Endodermal cell (in vitro differentiated cells): ENCODE measurements around the gene MYL12A. TPM values are rescaled to one million over a fixed set of nuclear protein-coding genes. Genes with fewer than 3 reads are reported as not detected.
A peak's percentile ranks its signal among the peaks of the same experiment; 100 is the strongest.

Source experiments
- DNase-seq: peaks from one replicate; pipeline ENCODE4 v3.0.0-alpha.2; 2017
- H3K27ac ChIP-seq: 2 replicates; pipeline ENCODE4 v1.5.1; 2013; ENCODE audit warnings: mild to moderate bottlenecking, low read depth, low read length, moderate library complexity
- H3K27me3 ChIP-seq: 2 replicates; pipeline ENCODE4 v1.6.1; 2013; ENCODE audit warnings: mild to moderate bottlenecking, low read length, moderate library complexity; ENCODE audit not compliant: insufficient read depth, control insufficient read depth, poor library complexity, severe bottlenecking
- H3K36me3 ChIP-seq: 2 replicates; pipeline ENCODE4 v1.7.0; 2013; ENCODE audit warnings: mild to moderate bottlenecking, low read length, moderate library complexity; ENCODE audit not compliant: control insufficient read depth, insufficient read depth
- H3K4me1 ChIP-seq: one replicate; pipeline ENCODE4 v1.7.0; 2013; ENCODE audit warnings: low read length; ENCODE audit not compliant: control insufficient read depth, insufficient read depth
- H3K4me3 ChIP-seq: 2 replicates; pipeline ENCODE4 v1.5.1; 2013; ENCODE audit warnings: mild to moderate bottlenecking, low read length, moderate library complexity
- H3K9ac ChIP-seq: 2 replicates; pipeline ENCODE4 v1.6.1; 2013; ENCODE audit warnings: mild to moderate bottlenecking, low read length, moderate library complexity; ENCODE audit not compliant: poor library complexity, severe bottlenecking; ENCODE audit errors: extremely low read depth
- H3K9me3 ChIP-seq: 2 replicates; pipeline ENCODE4 v1.6.1; 2013; ENCODE audit warnings: mild to moderate bottlenecking, low read length, moderate library complexity; ENCODE audit not compliant: control insufficient read depth
- H3K27ac Mint-ChIP-seq: 2 replicates; pipeline ENCODE4 v1.8.0; 2020; ENCODE audit warnings: mixed read lengths
- H3K27me3 Mint-ChIP-seq: 2 replicates; pipeline ENCODE4 v1.8.0; 2021; ENCODE audit warnings: mild to moderate bottlenecking, mixed read lengths; ENCODE audit not compliant: insufficient read depth
- H3K36me3 Mint-ChIP-seq: 2 replicates; pipeline ENCODE4 v1.8.0; 2020; ENCODE audit warnings: low read depth, mixed read lengths
- H3K4me1 Mint-ChIP-seq: 2 replicates; pipeline ENCODE4 v1.8.0; 2020; ENCODE audit warnings: mixed read lengths
- H3K4me3 Mint-ChIP-seq: 2 replicates; pipeline ENCODE4 v1.8.0; 2020; ENCODE audit warnings: mild to moderate bottlenecking, moderate library complexity, mixed read lengths
- H3K9me3 Mint-ChIP-seq: 2 replicates; pipeline ENCODE4 v1.8.0; 2020; ENCODE audit warnings: mild to moderate bottlenecking, mixed read lengths
- CTCF ChIP-seq: fragments of 200-600 bp; sonication (generic); conservative IDR thresholded peaks from 2 replicates; pipeline ENCODE4 v1.5.0; 2021; ENCODE audit warnings: antibody characterized with exemption, mild to moderate bottlenecking
- WGBS, 2 experiments: methylation state at CpG; one replicate each; pipeline versions ENCODE4 v1.1.5 to v1.1.7; 2013; ENCODE audit warnings: missing lambda C conversion rate in 2 of 2, mixed read lengths in 1 of 2; ENCODE audit not compliant: insufficient coverage in 1 of 2, insufficient read length in 1 of 2; 5-methylcytosine and 5-hydroxymethylcytosine counted together
- total RNA-seq, 2 donors: library from RNA; stranded (reverse); fragmentation: NEBNext Ultra II Directional in 1 of 2; extraction: Animal tissue kit (Norgen Biotek cat#: 25700) in 1 of 2; gene quantifications; 2 replicates in 1 of 2; 3 replicates in 1 of 2; pipeline ENCODE4 v1.2.1, GENCODE V29; 2021

Gene MYL12A
- total RNA-seq, 2 donors from 2014 or later = 267 to 271 TPM

- H3K4me3 ChIP-seq = peak overlapping the region; percentile 100
- no peaks in the 10 kb centered on the region for H3K4me1 ChIP-seq
- peak overlapping the region; percentile 98 for H3K27ac ChIP-seq
- H3K36me3 Mint-ChIP-seq = peaks cover 8% of the 10 kb centered on the region
- peak overlapping the region; percentile 95 for H3K4me3 Mint-ChIP-seq
- H3K4me1 Mint-ChIP-seq = peaks cover 34% of the 10 kb centered on the region
- WGBS, 2 experiments = 0 to 1% methylated on average over 15 to 22 of the region's 22 CpGs
- H3K27me3 ChIP-seq = no peaks in the 10 kb centered on the region
- no peaks in the 10 kb centered on the region for H3K9me3 Mint-ChIP-seq
- peak overlapping the region; percentile 100 for H3K27ac Mint-ChIP-seq
- no peak for DNase-seq
- no peak for TF ChIP-seq CTCF
- peak overlapping the region; percentile 98 for H3K9ac ChIP-seq
- H3K9me3 ChIP-seq = peaks cover 4% of the 10 kb centered on the region
- no peaks in the 10 kb centered on the region for H3K27me3 Mint-ChIP-seq
- peaks cover 26% of the 10 kb centered on the region for H3K36me3 ChIP-seq
These were observed 559 bp downstream of the MYL12A start for GRCh38 chr18:3248062-3248657.

GRCh38 chr18:3248658-3249359 lies 1.2 kb downstream of the MYL12A start:
- DNase-seq = no peak
- Histone ChIP-seq H3K9ac (peak overlapping the region; percentile 98), H3K27ac (no peak overlapping the region), H3K27me3 (no peaks in the 10 kb centered on the region), H3K36me3 (peaks cover 32% of the 10 kb centered on the region), H3K4me3 (peak overlapping the region; percentile 100), H3K9me3 (peaks cover 4% of the 10 kb centered on the region), H3K4me1 (no peaks in the 10 kb centered on the region)
- TF ChIP-seq CTCF = no peak
- H3K9me3 Mint-ChIP-seq = no peaks in the 10 kb centered on the region
- 15 to 22% methylated on average over 7 to 9 of the region's 9 CpGs for WGBS, 2 experiments
- H3K27me3 Mint-ChIP-seq = no peaks in the 10 kb centered on the region
- peak overlapping the region; percentile 95 for H3K4me3 Mint-ChIP-seq
- H3K4me1 Mint-ChIP-seq = peaks cover 34% of the 10 kb centered on the region
- H3K36me3 Mint-ChIP-seq = peaks cover 15% of the 10 kb centered on the region
- H3K27ac Mint-ChIP-seq = peak overlapping the region; percentile 100

GRCh38 chr18:3250237-3251107 lies 2.9 kb downstream of the MYL12A start:
- WGBS, 2 experiments = 89 to 100% methylated on average over 2 to 5 of the region's 6 CpGs
- H3K4me1 Mint-ChIP-seq = peaks cover 43% of the 10 kb centered on the region
- peaks cover 49% of the 10 kb centered on the region for H3K36me3 ChIP-seq
- no peaks in the 10 kb centered on the region for H3K27me3 ChIP-seq
- peaks cover 30% of the 10 kb centered on the region for H3K36me3 Mint-ChIP-seq
- no peak for DNase-seq
- no peak overlapping the region for H3K9ac ChIP-seq
- no peaks in the 10 kb centered on the region for H3K27me3 Mint-ChIP-seq
- no peaks in the 10 kb centered on the region for H3K9me3 Mint-ChIP-seq
- H3K27ac Mint-ChIP-seq = no peak overlapping the region
- no peak overlapping the region for H3K4me3 Mint-ChIP-seq
- H3K9me3 ChIP-seq = peaks cover 4% of the 10 kb centered on the region
- no peak for TF ChIP-seq CTCF
- peak overlapping the region; percentile 62 for H3K4me3 ChIP-seq
- no peak overlapping the region for H3K27ac ChIP-seq
- peaks cover 7% of the 10 kb centered on the region for H3K4me1 ChIP-seq
